Measurements from ENCODE around the gene SFXN5. TPM values are rescaled to one million over a fixed set of nuclear protein-coding genes. Genes with fewer than 3 reads are reported as not detected.

The SFXN5 gene
- total and polyA plus RNA-seq, 2 donors (not counting 1 experiment from before 2014, with no cell fraction given), result 5.8 to 13.9 TPM

DNA sequence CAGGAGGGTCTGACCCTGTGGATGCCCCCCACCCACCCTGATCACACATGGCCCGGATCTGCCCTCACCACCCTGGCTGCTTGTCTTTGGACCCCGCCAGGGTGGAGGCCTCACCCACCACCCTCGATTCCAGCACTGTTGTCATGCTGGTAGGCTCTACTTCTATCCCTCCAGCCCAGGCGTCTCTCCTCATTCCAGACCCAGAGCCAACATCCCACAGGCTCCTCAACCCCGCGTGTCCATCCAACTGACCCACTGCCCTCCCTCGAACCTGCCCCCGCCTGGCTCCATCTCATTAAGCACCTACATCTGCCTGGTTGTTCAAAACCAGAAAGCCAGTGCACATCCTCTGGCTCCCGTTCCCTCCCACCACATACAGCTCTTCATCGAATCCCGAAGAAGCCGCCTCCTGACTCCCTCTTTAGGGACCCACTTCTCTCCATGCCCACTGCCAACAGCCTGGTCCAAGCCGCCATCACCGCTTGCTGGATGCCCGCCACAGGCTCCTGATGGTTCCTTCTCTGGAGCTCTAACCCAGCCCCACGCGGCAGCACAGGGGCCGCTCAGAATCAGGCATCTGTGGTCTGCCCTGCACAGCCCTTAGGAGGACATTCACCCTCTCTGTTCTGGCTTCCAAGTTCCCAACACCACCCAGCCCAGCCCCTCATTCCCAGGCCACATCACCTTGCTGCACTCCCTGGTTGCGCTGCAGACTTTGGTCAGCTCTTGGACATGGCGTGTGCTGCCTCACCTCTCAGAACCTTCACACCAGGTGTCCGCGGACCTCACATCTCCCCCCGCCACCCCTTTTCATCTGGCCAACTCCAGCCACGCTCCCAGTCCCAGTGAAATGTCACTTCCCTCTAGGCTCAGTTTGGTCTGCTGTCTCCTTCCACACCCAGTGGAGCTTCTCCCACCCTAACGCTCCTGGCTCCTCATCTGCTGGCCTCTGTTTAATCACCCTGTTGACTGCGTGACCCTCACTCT, 111.2 kb downstream of the SFXN5 start:
- no peak for DNase-seq (ENCODE audit: low read depth in 2 of 2)
- H3K9me3 ChIP-seq (ENCODE audit: control insufficient read depth, insufficient read depth, low read depth, low read length), result no peaks in the 10 kb centered on the region
- H3K4me2 ChIP-seq (ENCODE audit: extremely low read depth, insufficient read depth, low read length), result no peak overlapping the region
- no peak overlapping the region for H2AFZ ChIP-seq (ENCODE audit: low read length)
- H3K79me2 ChIP-seq (ENCODE audit: control insufficient read depth, insufficient read depth, low read length), result no peaks in the 10 kb centered on the region
- no peak overlapping the region for H3K9ac ChIP-seq (ENCODE audit: insufficient read depth, low read length)
- TF ChIP-seq EZH2 (IDR thresholded peaks at IDR 0.05; ENCODE audit: low read length, missing control alignments), result no peak
- TF ChIP-seq, protein P1, sequence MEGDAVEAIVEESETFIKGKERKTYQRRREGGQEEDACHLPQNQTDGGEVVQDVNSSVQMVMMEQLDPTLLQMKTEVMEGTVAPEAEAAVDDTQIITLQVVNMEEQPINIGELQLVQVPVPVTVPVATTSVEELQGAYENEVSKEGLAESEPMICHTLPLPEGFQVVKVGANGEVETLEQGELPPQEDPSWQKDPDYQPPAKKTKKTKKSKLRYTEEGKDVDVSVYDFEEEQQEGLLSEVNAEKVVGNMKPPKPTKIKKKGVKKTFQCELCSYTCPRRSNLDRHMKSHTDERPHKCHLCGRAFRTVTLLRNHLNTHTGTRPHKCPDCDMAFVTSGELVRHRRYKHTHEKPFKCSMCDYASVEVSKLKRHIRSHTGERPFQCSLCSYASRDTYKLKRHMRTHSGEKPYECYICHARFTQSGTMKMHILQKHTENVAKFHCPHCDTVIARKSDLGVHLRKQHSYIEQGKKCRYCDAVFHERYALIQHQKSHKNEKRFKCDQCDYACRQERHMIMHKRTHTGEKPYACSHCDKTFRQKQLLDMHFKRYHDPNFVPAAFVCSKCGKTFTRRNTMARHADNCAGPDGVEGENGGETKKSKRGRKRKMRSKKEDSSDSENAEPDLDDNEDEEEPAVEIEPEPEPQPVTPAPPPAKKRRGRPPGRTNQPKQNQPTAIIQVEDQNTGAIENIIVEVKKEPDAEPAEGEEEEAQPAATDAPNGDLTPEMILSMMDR (conservative IDR thresholded peaks at IDR 0.05 in 1 of 2, IDR thresholded peaks at IDR 0.05 in 1 of 2; ENCODE audit: low read depth in 1 of 2, low read length in 2 of 2), result no peak
- no peaks in the 10 kb centered on the region for H3K4me1 ChIP-seq (ENCODE audit: control insufficient read depth, extremely low read depth, insufficient read depth, low read length)
- no peaks in the 10 kb centered on the region for H3K36me3 ChIP-seq (ENCODE audit: control insufficient read depth, insufficient read depth, low read length)
- no peak overlapping the region for H3K4me3 ChIP-seq (replicated peaks in 1 of 4; ENCODE audit: control extremely low read depth in 1 of 4, insufficient read depth in 1 of 4, low read depth in 3 of 4, low read length in 4 of 4)
- H4K20me1 ChIP-seq (ENCODE audit: control insufficient read depth, extremely low read depth, insufficient read depth, low read length), result no peaks in the 10 kb centered on the region
- no peaks in the 10 kb centered on the region for H3K27me3 ChIP-seq (ENCODE audit: control insufficient read depth, insufficient read depth, low read length)
- no peak overlapping the region for H3K27ac ChIP-seq (ENCODE audit: insufficient read depth, low read length)

DNA sequence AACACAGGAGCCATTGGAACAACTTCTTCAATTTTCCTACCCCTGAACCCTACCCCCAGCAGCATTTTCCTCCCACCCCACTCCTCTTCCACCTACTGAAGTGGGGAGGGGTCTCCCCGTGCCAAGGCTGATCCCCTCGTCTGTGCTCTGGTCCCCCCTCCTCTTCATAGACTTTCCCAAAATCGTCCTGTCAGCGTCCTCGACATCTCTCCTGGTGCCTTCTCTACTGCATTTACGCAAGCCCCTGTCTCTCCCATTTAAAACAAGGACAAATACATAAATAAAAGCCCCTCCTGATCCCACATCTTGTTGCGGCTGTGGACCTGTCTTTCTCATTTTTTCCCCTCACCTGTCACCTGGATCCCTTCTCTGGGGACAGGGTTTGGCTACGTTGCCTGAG, 112.0 kb downstream of the SFXN5 start:
- no peaks in the 10 kb centered on the region for H3K27me3 ChIP-seq (ENCODE audit: control insufficient read depth, insufficient read depth, low read length)
- no peaks in the 10 kb centered on the region for H3K9me3 ChIP-seq (ENCODE audit: control insufficient read depth, insufficient read depth, low read depth, low read length)
- no peaks in the 10 kb centered on the region for H3K79me2 ChIP-seq (ENCODE audit: control insufficient read depth, insufficient read depth, low read length)
- no peak overlapping the region for H2AFZ ChIP-seq (ENCODE audit: low read length)
- H4K20me1 ChIP-seq (ENCODE audit: control insufficient read depth, extremely low read depth, insufficient read depth, low read length), result no peaks in the 10 kb centered on the region
- H3K27ac ChIP-seq (ENCODE audit: insufficient read depth, low read length), result no peak overlapping the region
- H3K9ac ChIP-seq (ENCODE audit: insufficient read depth, low read length), result no peak overlapping the region
- H3K4me2 ChIP-seq (ENCODE audit: extremely low read depth, insufficient read depth, low read length), result no peak overlapping the region
- H3K4me3 ChIP-seq (replicated peaks in 1 of 4; ENCODE audit: control extremely low read depth in 1 of 4, insufficient read depth in 1 of 4, low read depth in 3 of 4, low read length in 4 of 4), result no peak overlapping the region
- TF ChIP-seq EZH2 (IDR thresholded peaks at IDR 0.05; ENCODE audit: low read length, missing control alignments), result no peak
- TF ChIP-seq, protein P1 (conservative IDR thresholded peaks at IDR 0.05 in 1 of 2, IDR thresholded peaks at IDR 0.05 in 1 of 2; ENCODE audit: low read depth in 1 of 2, low read length in 2 of 2), result no peak
- no peak for DNase-seq (ENCODE audit: low read depth in 2 of 2)
- H3K4me1 ChIP-seq (ENCODE audit: control insufficient read depth, extremely low read depth, insufficient read depth, low read length), result no peaks in the 10 kb centered on the region
- no peaks in the 10 kb centered on the region for H3K36me3 ChIP-seq (ENCODE audit: control insufficient read depth, insufficient read depth, low read length)

GRCh38 chr2:72958542-72959385, 112.7 kb downstream of the SFXN5 start:
- Histone ChIP-seq H3K4me3 (replicated peaks in 1 of 4; ENCODE audit: control extremely low read depth in 1 of 4, insufficient read depth in 1 of 4, low read depth in 3 of 4, low read length in 4 of 4) (no peak overlapping the region), H4K20me1 (ENCODE audit: control insufficient read depth, extremely low read depth, insufficient read depth, low read length) (no peaks in the 10 kb centered on the region), H3K27ac (ENCODE audit: insufficient read depth, low read length) (no peak overlapping the region), H3K9me3 (ENCODE audit: control insufficient read depth, insufficient read depth, low read depth, low read length) (no peaks in the 10 kb centered on the region), H3K79me2 (ENCODE audit: control insufficient read depth, insufficient read depth, low read length) (no peaks in the 10 kb centered on the region), H3K4me2 (ENCODE audit: extremely low read depth, insufficient read depth, low read length) (no peak overlapping the region), H3K9ac (ENCODE audit: insufficient read depth, low read length) (no peak overlapping the region), H3K36me3 (ENCODE audit: control insufficient read depth, insufficient read depth, low read length) (no peaks in the 10 kb centered on the region), H3K27me3 (ENCODE audit: control insufficient read depth, insufficient read depth, low read length) (no peaks in the 10 kb centered on the region), H3K4me1 (ENCODE audit: control insufficient read depth, extremely low read depth, insufficient read depth, low read length) (no peaks in the 10 kb centered on the region), H2AFZ (ENCODE audit: low read length) (no peak overlapping the region)
- DNase-seq (ENCODE audit: low read depth in 2 of 2), result no peak
- TF ChIP-seq, protein P1 (conservative IDR thresholded peaks at IDR 0.05 in 1 of 2, IDR thresholded peaks at IDR 0.05 in 1 of 2; ENCODE audit: low read depth in 1 of 2, low read length in 2 of 2), result no peak
- no peak for TF ChIP-seq EZH2 (IDR thresholded peaks at IDR 0.05; ENCODE audit: low read length, missing control alignments)

Data from fibroblast of lung (primary cell).